GM10266 (cell line): ENCODE measurements around the gene C5orf15.

Source experiments
- DNase-seq: peaks from one replicate; pipeline ENCODE4 v3.0.0; 2012; ENCODE audit errors: extremely low spot score
- CTCF ChIP-seq: IDR thresholded peaks from 2 replicates; pipeline ENCODE4 v1.5.1; 2012; ENCODE audit warnings: mild to moderate bottlenecking, low read depth; ENCODE audit not compliant: control insufficient read depth, insufficient read depth; ENCODE audit errors: missing control alignments

Gene C5orf15

GRCh38 chr5:133927300-133928180, 40.9 kb downstream of the C5orf15 start:
- TF ChIP-seq CTCF, result no peak
- no peak for DNase-seq

GRCh38 chr5:133926489-133927299, 41.7 kb downstream of the C5orf15 start:
- DNase-seq, result no peak
- no peak for TF ChIP-seq CTCF

GRCh38 chr5:133925866-133926488, 42.4 kb downstream of the C5orf15 start:
- DNase-seq, result no peak

GRCh38 chr5:133925269-133925668, 43.2 kb downstream of the C5orf15 start:
- no peak for TF ChIP-seq CTCF
- DNase-seq, result no peak

More at GRCh38 chr5:133925866-133926488, 42.4 kb downstream of the C5orf15 start:
- no peak for TF ChIP-seq CTCF

- no peak for TF ChIP-seq CTCF
- no peak for DNase-seq
These were observed 44.1 kb downstream of the C5orf15 start for GRCh38 chr5:133924221-133924920.

- DNase-seq, result no peak
- TF ChIP-seq CTCF, result no peak
These were observed 46.4 kb downstream of the C5orf15 start for GRCh38 chr5:133921979-133922378.
